Upper lobe of left lung (tissue), 6 donors: ENCODE measurements around the gene CSNK1D. TPM values are rescaled to one million over a fixed set of nuclear protein-coding genes. Genes with fewer than 3 reads are reported as not detected.

ENCODE experiments used
- ATAC-seq, 2 donors: fragments of 200-7000 bp; cut with Tn5 transposase; one replicate each; pipeline ENCODE4 v1.9.1; 2022; ENCODE audit warnings: mild to moderate bottlenecking in 2 of 2, moderate library complexity in 2 of 2; ENCODE audit not compliant: low FRiP score in 2 of 2
- DNase-seq, 2 donors: peaks; one replicate each; pipeline ENCODE4 v3.0.0-alpha.2; 2019 to 2020
- H3K27ac ChIP-seq, 4 donors: fragments of 200-600 bp; sonication (generic); one replicate each; pipeline ENCODE4 v1.5.1; 2016 to 2019
- H3K27me3 ChIP-seq, 4 donors: fragments of 200-600 bp; sonication (generic); one replicate each; pipeline ENCODE4 v1.5.1; 2017 to 2019
- H3K36me3 ChIP-seq, 4 donors: fragments of 200-600 bp; sonication (generic); one replicate each; pipeline ENCODE4 v1.5.1; 2016 to 2019
- H3K4me1 ChIP-seq, 4 donors: fragments of 200-600 bp; sonication (generic); one replicate each; pipeline ENCODE4 v1.5.1; 2018 to 2019
- H3K4me3 ChIP-seq, 4 donors: fragments of 200-600 bp; sonication (generic); one replicate each; pipeline ENCODE4 v1.5.1; 2017 to 2019; ENCODE audit warnings: mild to moderate bottlenecking in 2 of 4, moderate library complexity in 1 of 4
- H3K9me3 ChIP-seq, 4 donors: fragments of 200-600 bp; sonication (generic); one replicate each; pipeline ENCODE4 v1.5.1; 2018 to 2019
- CTCF ChIP-seq, 6 experiments: fragments of 450-650 bp in 4 of 6; fragments of 200-600 bp in 2 of 6; sonication (generic) in 2 of 6; IDR thresholded peaks; one replicate each; pipeline ENCODE4 v1.5.1; 2016 to 2019; ENCODE audit warnings: antibody characterized with exemption in 6 of 6
- EP300 ChIP-seq, 4 donors: sonication (generic); formaldehyde crosslinking; IDR thresholded peaks; one replicate each; pipeline ENCODE4 v1.5.1; 2017; ENCODE audit warnings: antibody characterized with exemption in 4 of 4, control low read depth in 2 of 4
- POLR2A ChIP-seq, 4 donors: fragments of 450-650 bp; IDR thresholded peaks; one replicate each; pipeline ENCODE4 v1.5.1; 2016 to 2017; ENCODE audit warnings: antibody characterized with exemption in 4 of 4, mild to moderate bottlenecking in 2 of 4
- POLR2AphosphoS5 ChIP-seq, 2 donors: sonication (generic); formaldehyde crosslinking; IDR thresholded peaks; one replicate each; pipeline ENCODE4 v1.5.1; 2017; ENCODE audit warnings: antibody characterized with exemption in 2 of 2
- WGBS, 2 donors: methylation state at CpG; one replicate each; pipeline ENCODE4 v1.1.5; 2017 to 2018; 5-methylcytosine and 5-hydroxymethylcytosine counted together
- total RNA-seq, 6 donors: library from RNA; depleted of rRNA in 4 of 6; stranded (reverse); fragments of >200 nt in 4 of 6; gene quantifications; one replicate each; pipeline versions ENCODE4 v1.1.0 to v1.2.1, GENCODE V29; 2016 to 2021
- donor health status: DM: no; HTN: no; CAD: no; lungs with moderate emphysema.
- donor health status: DM: no; HTN: yes; CAD: no; lungs with severe emphysema.

CSNK1D gene
- total RNA-seq, 6 donors from 2014 or later, result 80.6 to 228 (median 152) TPM

- ATAC-seq (no peak), DNase-seq (no peak)
- Histone ChIP-seq H3K9me3 (no peaks in the 10 kb centered on the region), H3K4me3 (no peak overlapping the region), H3K36me3 (peaks cover 0 to 3% (median 0%) of the 10 kb centered on the region in 4 donors), H3K4me1 (peaks cover 12 to 26% (median 17%) of the 10 kb centered on the region in 4 donors), H3K27me3 (peaks cover 0 to 26% (median 9%) of the 10 kb centered on the region in 4 donors), H3K27ac (no peak overlapping the region)
- WGBS, 2 donors, result 91 to 97% methylated on average over 19 to 20 of the region's 20 CpGs
- no peak for TF ChIP-seq EP300 (IDR thresholded peaks at IDR 0.05)
- TF ChIP-seq CTCF (IDR thresholded peaks at IDR 0.05), result no peak
- TF ChIP-seq POLR2A (IDR thresholded peaks at IDR 0.05), result no peak
- TF ChIP-seq POLR2AphosphoS5 (IDR thresholded peaks at IDR 0.05), result no peak
Measured at GRCh38 chr17:82318169-82318498, 44.6 kb upstream of the CSNK1D start.

- DNase-seq (peak in 1 of 2 donors; percentile 56), ATAC-seq (no peak)
- peak within 1 kb of the TSS in 3 of 4 donors; percentile 11 to 31 (median 21) for H3K4me3 ChIP-seq
- H3K36me3 ChIP-seq, result peaks cover 0 to 3% (median 0%) of the 10 kb centered on the region in 4 donors
- H3K4me1 ChIP-seq, result peaks cover 12 to 26% (median 17%) of the 10 kb centered on the region in 4 donors
- TF ChIP-seq POLR2AphosphoS5 (IDR thresholded peaks at IDR 0.05) (no peak), EP300 (IDR thresholded peaks at IDR 0.05) (no peak), CTCF (IDR thresholded peaks at IDR 0.05) (no peak), POLR2A (IDR thresholded peaks at IDR 0.05) (peak in 1 of 4 donors; percentile 44)
- WGBS, 2 donors, result 83% methylated on average over 23 of the region's 26 CpGs; no CpG with 5 or more reads in 1 of the 2 donors
- peak within 1 kb of the TSS in 2 of 4 donors; percentile 24 to 62 for H3K27ac ChIP-seq
- no peaks in the 10 kb centered on the region for H3K9me3 ChIP-seq
- H3K27me3 ChIP-seq, result peaks cover 0 to 26% (median 9%) of the 10 kb centered on the region in 4 donors
Measured at GRCh38 chr17:82317394-82318168, 44.1 kb upstream of the CSNK1D start, which contains the start of gene CD7. CD7 (minus strand) TSS chr17:82317608; CDS start chr17:82317495, 113 bp downstream.

GRCh38 chr17:82316651-82317393 lies 43.3 kb upstream of the CSNK1D start:
- WGBS, 2 donors, result 50 to 79% methylated on average over 6 to 29 of the region's 29 CpGs
- ATAC-seq (no peak), DNase-seq (peak in 1 of 2 donors; percentile 73)
- TF ChIP-seq POLR2AphosphoS5 (IDR thresholded peaks at IDR 0.05), result no peak
- TF ChIP-seq CTCF (IDR thresholded peaks at IDR 0.05), result no peak
- TF ChIP-seq EP300 (IDR thresholded peaks at IDR 0.05), result no peak
- TF ChIP-seq POLR2A (IDR thresholded peaks at IDR 0.05), result no peak
- H3K4me1 ChIP-seq, result peaks cover 12 to 26% (median 17%) of the 10 kb centered on the region in 4 donors
- H3K27me3 ChIP-seq, result peaks cover 0 to 26% (median 9%) of the 10 kb centered on the region in 4 donors
- H3K27ac ChIP-seq, result peak overlapping the region in 2 of 4 donors; percentile 24 to 62
- H3K4me3 ChIP-seq, result peak overlapping the region in 3 of 4 donors; percentile 11 to 31 (median 21)
- no peaks in the 10 kb centered on the region for H3K9me3 ChIP-seq
- H3K36me3 ChIP-seq, result peaks cover 0 to under 1% (median 0%) of the 10 kb centered on the region in 4 donors

GRCh38 chr17:82315703-82316358 lies 42.3 kb upstream of the CSNK1D start:
- Histone ChIP-seq H3K4me3 (peak overlapping the region in 3 of 4 donors; percentile 11 to 31 (median 21)), H3K27ac (peak overlapping the region in 2 of 4 donors; percentile 24 to 62), H3K4me1 (peaks cover 6 to 16% (median 10%) of the 10 kb centered on the region in 4 donors), H3K36me3 (no peaks in the 10 kb centered on the region), H3K27me3 (peaks cover 0 to 26% (median 9%) of the 10 kb centered on the region in 4 donors), H3K9me3 (no peaks in the 10 kb centered on the region)
- TF ChIP-seq CTCF (IDR thresholded peaks at IDR 0.05), result no peak
- TF ChIP-seq POLR2AphosphoS5 (IDR thresholded peaks at IDR 0.05), result no peak
- TF ChIP-seq EP300 (IDR thresholded peaks at IDR 0.05), result no peak
- no peak for TF ChIP-seq POLR2A (IDR thresholded peaks at IDR 0.05)
- WGBS, 2 donors, result 7 to 12% methylated on average over 18 to 36 of the region's 36 CpGs
- peak; percentile 24 to 54 for ATAC-seq
- peak in 1 of 2 donors; percentile 72 for DNase-seq
